IMR-90 (cell line): Measurements from ENCODE around the gene EFCAB9. TPM values are rescaled to one million over a fixed set of nuclear protein-coding genes. Genes with fewer than 3 reads are reported as not detected.

Experiments
- ATAC-seq: fragments of 200-7000 bp; cut with Tn5 transposase; 2 replicates; pipeline ENCODE4 v1.9.1; 2020; ENCODE audit warnings: low read depth, mild to moderate bottlenecking, moderate library complexity
- BruUV-seq: library from RNA; stranded (reverse); fragments of 400-500 nt; replicated peaks from 2 replicates; lab custom pipeline; 2021; lab: Mats Ljungman, UMichigan
- CTCF ChIA-PET: fragments of 300-600 bp; formaldehyde crosslinking; extraction: SDS; loops from one replicate; lab custom pipeline; 2021; ENCODE audit warnings: antibody characterized with exemption; lab: Yijun Ruan, JAX
- POLR2A ChIA-PET: fragments of 300-600 bp; sonication (Branson Sonifier 250); formaldehyde crosslinking; loops from one replicate; lab custom pipeline; 2022; ENCODE audit warnings: antibody characterized with exemption; ENCODE audit not compliant: unreplicated experiment; lab: Charles Lee
- DNase-seq: peaks from one replicate; pipeline ENCODE4 v3.0.0; 2013
- H2AFZ ChIP-seq: replicated peaks from 2 replicates; pipeline ENCODE3; 2013; ENCODE audit warnings: low read length, mild to moderate bottlenecking; ENCODE audit not compliant: poor library complexity
- H2AK5ac ChIP-seq: 2 replicates; pipeline ENCODE4 v1.6.1; 2013; ENCODE audit warnings: low read depth, low read length, inconsistent platforms
- H2AK9ac ChIP-seq: replicated peaks from 2 replicates; pipeline ENCODE3; 2013; ENCODE audit warnings: mild to moderate bottlenecking, low read depth, low read length, moderate library complexity; ENCODE audit not compliant: poor library complexity
- H2BK120ac ChIP-seq: 2 replicates; pipeline ENCODE4 v1.6.1; 2013; ENCODE audit warnings: low read depth, low read length, inconsistent platforms
- H2BK15ac ChIP-seq: 3 replicates; pipeline ENCODE4 v1.6.1; 2013; ENCODE audit warnings: low read depth, low read length, inconsistent platforms
- H2BK20ac ChIP-seq: 2 replicates; pipeline ENCODE4 v1.6.1; 2013; ENCODE audit warnings: low read depth, mild to moderate bottlenecking, inconsistent platforms, low read length, moderate library complexity
- H2BK5ac ChIP-seq: 2 replicates; pipeline ENCODE4 v1.6.1; 2013; ENCODE audit warnings: mild to moderate bottlenecking, low read depth, low read length, inconsistent platforms; ENCODE audit not compliant: poor library complexity, severe bottlenecking
- H3K14ac ChIP-seq: replicated peaks from 2 replicates; pipeline ENCODE4 v1.6.1; 2013; ENCODE audit warnings: low read depth, low read length, inconsistent platforms
- H3K18ac ChIP-seq: 2 replicates; pipeline ENCODE4 v1.6.1; 2013; ENCODE audit warnings: low read depth, low read length, control low read depth
- H3K23ac ChIP-seq: 2 replicates; pipeline ENCODE4 v1.6.1; 2013; ENCODE audit warnings: low read depth, low read length, inconsistent platforms
- H3K27ac ChIP-seq: 2 replicates; pipeline ENCODE4 v1.5.1; 2013; ENCODE audit warnings: mild to moderate bottlenecking, control low read depth, low read length; ENCODE audit not compliant: insufficient read depth
- H3K27me3 ChIP-seq: 2 replicates; pipeline ENCODE4 v1.6.1; 2013; ENCODE audit warnings: low read length; ENCODE audit not compliant: control insufficient read depth, insufficient read depth
- H3K36me3 ChIP-seq: 2 replicates; pipeline ENCODE4 v1.6.1; 2013; ENCODE audit warnings: low read length, mixed read lengths; ENCODE audit not compliant: control insufficient read depth, insufficient read depth
- H3K4ac ChIP-seq: 2 replicates; pipeline ENCODE4 v1.6.1; 2013; ENCODE audit warnings: low read depth, low read length, inconsistent platforms
- H3K4me1 ChIP-seq: 2 replicates; pipeline ENCODE4 v1.6.1; 2013; ENCODE audit warnings: low read length, mixed read lengths; ENCODE audit not compliant: control insufficient read depth, insufficient read depth
- H3K4me2 ChIP-seq: 2 replicates; pipeline ENCODE4 v1.6.1; 2013; ENCODE audit warnings: low read depth, mild to moderate bottlenecking, control low read depth, low read length, moderate library complexity
- H3K4me3 ChIP-seq: 2 replicates; pipeline ENCODE4 v1.5.1; 2013; ENCODE audit warnings: low read depth, mild to moderate bottlenecking, control low read depth, low read length, moderate library complexity; ENCODE audit not compliant: insufficient read depth
- H3K56ac ChIP-seq: 2 replicates; pipeline ENCODE4 v1.6.1; 2013; ENCODE audit warnings: low read length, inconsistent platforms; ENCODE audit not compliant: insufficient read depth; ENCODE audit errors: extremely low read depth
- H3K79me1 ChIP-seq, 2 experiments: 2 replicates each; pipeline ENCODE4 v1.6.1; 2013; ENCODE audit warnings: low read length in 2 of 2, inconsistent platforms in 1 of 2, low read depth in 1 of 2
- H3K9ac ChIP-seq: 2 replicates; pipeline ENCODE4 v1.6.1; 2013; ENCODE audit warnings: low read depth, low read length, control low read depth
- H3K9me1 ChIP-seq: 2 replicates; pipeline ENCODE4 v1.6.1; 2013; ENCODE audit warnings: low read length, inconsistent platforms; ENCODE audit not compliant: insufficient read depth
- H3K9me3 ChIP-seq: 2 replicates; pipeline ENCODE4 v1.6.1; 2013; ENCODE audit warnings: low read length; ENCODE audit not compliant: control insufficient read depth, insufficient read depth
- H4K20me1 ChIP-seq: 2 replicates; pipeline ENCODE4 v1.6.1; 2013; ENCODE audit warnings: low read length, inconsistent platforms; ENCODE audit not compliant: insufficient read depth
- H4K5ac ChIP-seq: 2 replicates; pipeline ENCODE4 v1.6.1; 2013; ENCODE audit warnings: mild to moderate bottlenecking, low read depth, low read length, control low read depth
- H4K8ac ChIP-seq, 2 experiments: 2 replicates each; pipeline ENCODE4 v1.6.1; 2013; ENCODE audit warnings: low read depth in 2 of 2, low read length in 2 of 2, control low read depth in 1 of 2, inconsistent platforms in 1 of 2
- H4K91ac ChIP-seq: 2 replicates; pipeline ENCODE4 v1.6.1; 2013; ENCODE audit warnings: low read depth, low read length, inconsistent platforms; ENCODE audit not compliant: insufficient read depth
- BHLHE40 ChIP-seq: fragments of 150-350 bp; IDR thresholded peaks from 2 replicates; pipeline ENCODE4 v1.6.1; 2016; ENCODE audit warnings: mild to moderate bottlenecking, low read depth, low read length
- CHD1 ChIP-seq: IDR thresholded peaks from 2 replicates; pipeline ENCODE4 v1.6.1; 2012; ENCODE audit warnings: low read depth, low read length, improper control_type of control experiment
- MAZ ChIP-seq: IDR thresholded peaks from 2 replicates; pipeline ENCODE4 v1.6.1; 2012; ENCODE audit warnings: low read depth, mild to moderate bottlenecking, low read length, improper control_type of control experiment, moderate library complexity, borderline replicate concordance
- MXI1 ChIP-seq: IDR thresholded peaks from 2 replicates; pipeline ENCODE4 v1.6.1; 2012; ENCODE audit warnings: low read depth, mild to moderate bottlenecking, low read length, moderate library complexity, borderline replicate concordance
- NFE2L2 ChIP-seq: fragments of 150-350 bp; IDR thresholded peaks from 2 replicates; pipeline ENCODE4 v1.6.1; 2016; ENCODE audit warnings: low read depth, mild to moderate bottlenecking, low read length
- RAD21 ChIP-seq: IDR thresholded peaks from 2 replicates; pipeline ENCODE4 v1.6.1; 2012; ENCODE audit warnings: low read length, improper control_type of control experiment
- RFX5 ChIP-seq: IDR thresholded peaks from 2 replicates; pipeline ENCODE4 v1.8.0; 2012; ENCODE audit warnings: low read depth, mild to moderate bottlenecking, low read length, moderate library complexity
- WGBS, 2 experiments: methylation state at CpG; one replicate each; pipeline versions ENCODE4 v1.1.5 to v1.1.7; 2013; ENCODE audit warnings: missing lambda C conversion rate in 2 of 2; ENCODE audit not compliant: insufficient read length in 1 of 2; ENCODE audit errors: extremely low coverage in 2 of 2; 5-methylcytosine and 5-hydroxymethylcytosine counted together
- dilution Hi-C: fragments of 300-500 bp; cut with HindIII; formaldehyde crosslinking; loops from one replicate; pipeline ENCODE4 v1.14.3; 2018; ENCODE audit warnings: low sequenced_read_pairs; ENCODE audit not compliant: unreplicated experiment
- in situ Hi-C: fragments of 300-500 bp; cut with MboI; formaldehyde crosslinking; loops from 3 replicates; pipeline ENCODE4 v1.14.3; 2019; ENCODE audit warnings: low sequenced_read_pairs, inconsistent platforms, mixed read lengths
- intact Hi-C: fragments of 100-400 bp; cut with micrococcal nuclease; formaldehyde crosslinking; loops from 2 replicates; pipeline ENCODE4 v1.10.0; 2022
- polyA plus RNA-seq, 3 experiments: library from polyadenylated mRNA; depleted of rRNA; stranded (reverse); fragments of >200 nt; gene quantifications; 2 replicates each; pipeline ENCODE4 v1.2.3, GENCODE V29; 2012; ENCODE audit warnings: low replicate concordance in 1 of 3
- total RNA-seq: library from RNA; depleted of rRNA; stranded (reverse); fragments of >200 nt; gene quantifications from 2 replicates; pipeline ENCODE4 v1.2.3, GENCODE V29; 2012
- TF ChIP-seq, protein P1 (sequence below): fragments of 150-350 bp; IDR thresholded peaks from 2 replicates; pipeline ENCODE4 v1.6.1; 2017; ENCODE audit warnings: mild to moderate bottlenecking, antibody characterized with exemption, low read length, low read depth
- TF ChIP-seq, protein P2 (sequence below): conservative IDR thresholded peaks from 2 replicates; pipeline ENCODE4 v1.5.1; 2012; ENCODE audit warnings: mild to moderate bottlenecking, low read depth, low read length, improper control_type of control experiment
- TF ChIP-seq, protein P3 (sequence below): fragments of 150-350 bp; IDR thresholded peaks from 2 replicates; pipeline ENCODE4 v1.6.1; 2016; ENCODE audit warnings: low read depth, mild to moderate bottlenecking, low read length, moderate library complexity, borderline replicate concordance

Gene EFCAB9
- total and polyA plus RNA-seq, 2 of the 4 experiments (the other 2 are of a cell fraction), result not detected

- no TSS peak for BruUV-seq
- dilution Hi-C loops, result no loop called here
- ATAC-seq, result no peak
- peaks cover 8% of the 10 kb centered on the region for H3K36me3 ChIP-seq
- no peak overlapping the region for H2BK120ac ChIP-seq
- no peak for DNase-seq
- no peak overlapping the region for H3K23ac ChIP-seq
- no peak overlapping the region for H4K91ac ChIP-seq
- H2AFZ ChIP-seq, result no peak overlapping the region
- H2AK9ac ChIP-seq, result no peak overlapping the region
- no peak overlapping the region for H2BK20ac ChIP-seq
- H3K79me1 ChIP-seq, result peaks cover 33 to 73% of the 10 kb centered on the region in 2 experiments
- H3K56ac ChIP-seq, result no peak overlapping the region
- H3K18ac ChIP-seq, result no peak overlapping the region
- intact Hi-C loops, result no loop called here
- no peak overlapping the region for H2BK15ac ChIP-seq
- peaks cover 44% of the 10 kb centered on the region for H4K20me1 ChIP-seq
- TF ChIP-seq, protein P1, sequence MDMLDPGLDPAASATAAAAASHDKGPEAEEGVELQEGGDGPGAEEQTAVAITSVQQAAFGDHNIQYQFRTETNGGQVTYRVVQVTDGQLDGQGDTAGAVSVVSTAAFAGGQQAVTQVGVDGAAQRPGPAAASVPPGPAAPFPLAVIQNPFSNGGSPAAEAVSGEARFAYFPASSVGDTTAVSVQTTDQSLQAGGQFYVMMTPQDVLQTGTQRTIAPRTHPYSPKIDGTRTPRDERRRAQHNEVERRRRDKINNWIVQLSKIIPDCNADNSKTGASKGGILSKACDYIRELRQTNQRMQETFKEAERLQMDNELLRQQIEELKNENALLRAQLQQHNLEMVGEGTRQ, result no peak
- TF ChIP-seq RAD21, result no peak
- TF ChIP-seq MXI1, result no peak
- TF ChIP-seq BHLHE40, result no peak
- TF ChIP-seq, protein P2, sequence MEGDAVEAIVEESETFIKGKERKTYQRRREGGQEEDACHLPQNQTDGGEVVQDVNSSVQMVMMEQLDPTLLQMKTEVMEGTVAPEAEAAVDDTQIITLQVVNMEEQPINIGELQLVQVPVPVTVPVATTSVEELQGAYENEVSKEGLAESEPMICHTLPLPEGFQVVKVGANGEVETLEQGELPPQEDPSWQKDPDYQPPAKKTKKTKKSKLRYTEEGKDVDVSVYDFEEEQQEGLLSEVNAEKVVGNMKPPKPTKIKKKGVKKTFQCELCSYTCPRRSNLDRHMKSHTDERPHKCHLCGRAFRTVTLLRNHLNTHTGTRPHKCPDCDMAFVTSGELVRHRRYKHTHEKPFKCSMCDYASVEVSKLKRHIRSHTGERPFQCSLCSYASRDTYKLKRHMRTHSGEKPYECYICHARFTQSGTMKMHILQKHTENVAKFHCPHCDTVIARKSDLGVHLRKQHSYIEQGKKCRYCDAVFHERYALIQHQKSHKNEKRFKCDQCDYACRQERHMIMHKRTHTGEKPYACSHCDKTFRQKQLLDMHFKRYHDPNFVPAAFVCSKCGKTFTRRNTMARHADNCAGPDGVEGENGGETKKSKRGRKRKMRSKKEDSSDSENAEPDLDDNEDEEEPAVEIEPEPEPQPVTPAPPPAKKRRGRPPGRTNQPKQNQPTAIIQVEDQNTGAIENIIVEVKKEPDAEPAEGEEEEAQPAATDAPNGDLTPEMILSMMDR, result no peak
- TF ChIP-seq NFE2L2, result no peak
- TF ChIP-seq, protein P3, sequence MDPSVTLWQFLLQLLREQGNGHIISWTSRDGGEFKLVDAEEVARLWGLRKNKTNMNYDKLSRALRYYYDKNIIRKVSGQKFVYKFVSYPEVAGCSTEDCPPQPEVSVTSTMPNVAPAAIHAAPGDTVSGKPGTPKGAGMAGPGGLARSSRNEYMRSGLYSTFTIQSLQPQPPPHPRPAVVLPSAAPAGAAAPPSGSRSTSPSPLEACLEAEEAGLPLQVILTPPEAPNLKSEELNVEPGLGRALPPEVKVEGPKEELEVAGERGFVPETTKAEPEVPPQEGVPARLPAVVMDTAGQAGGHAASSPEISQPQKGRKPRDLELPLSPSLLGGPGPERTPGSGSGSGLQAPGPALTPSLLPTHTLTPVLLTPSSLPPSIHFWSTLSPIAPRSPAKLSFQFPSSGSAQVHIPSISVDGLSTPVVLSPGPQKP, result no peak
- no peak for TF ChIP-seq CHD1
- no peak for TF ChIP-seq MAZ
- no peak for TF ChIP-seq RFX5
- H3K9ac ChIP-seq, result no peak overlapping the region
- no peak overlapping the region for H3K4ac ChIP-seq
- H3K4me3 ChIP-seq, result no peak overlapping the region
- no peaks in the 10 kb centered on the region for H3K27me3 ChIP-seq
- H3K9me3 ChIP-seq, result no peaks in the 10 kb centered on the region
- H3K4me2 ChIP-seq, result no peak overlapping the region
- ChIA-PET CTCF (no interaction called here), POLR2A (no interaction called here)
- H2BK5ac ChIP-seq, result no peak overlapping the region
- 90% methylated on average over 2 of the region's 9 CpGs; no CpG with 5 or more reads in 1 of the 2 experiments for WGBS, 2 experiments
- H3K27ac ChIP-seq, result no peak overlapping the region
- in situ Hi-C loops, result no loop called here
- H3K9me1 ChIP-seq, result peaks cover 41% of the 10 kb centered on the region
- no peak overlapping the region for H3K14ac ChIP-seq
- no peak overlapping the region for H2AK5ac ChIP-seq
- peaks cover 10% of the 10 kb centered on the region for H3K4me1 ChIP-seq
- no peak overlapping the region for H4K5ac ChIP-seq
- no peak overlapping the region for H4K8ac ChIP-seq
Observed at GRCh38 chr5:172160506-172160905, 33.5 kb upstream of the EFCAB9 start.
